HEK293T (cell line): ENCODE results near the gene EXTL2.

Source experiments
- ARNT ChIP-seq: fragments of 450-650 bp; IDR thresholded peaks from 2 replicates; pipeline ENCODE4 v1.6.1; 2017; ENCODE audit warnings: mild to moderate bottlenecking
- FOXK2 ChIP-seq: fragments of 450-650 bp; IDR thresholded peaks from 2 replicates; pipeline ENCODE4 v1.6.1; 2016; ENCODE audit warnings: mild to moderate bottlenecking
- FOXM1 ChIP-seq: fragments of 450-650 bp; IDR thresholded peaks from 2 replicates; pipeline ENCODE4 v1.6.1; 2017; ENCODE audit warnings: mild to moderate bottlenecking, borderline replicate concordance
- SP1 ChIP-seq: fragments of 450-650 bp; IDR thresholded peaks from 2 replicates; pipeline ENCODE4 v1.6.1; 2017
- SUZ12 ChIP-seq: fragments of 450-650 bp; IDR thresholded peaks from 2 replicates; pipeline ENCODE4 v1.6.1; 2016; ENCODE audit warnings: mild to moderate bottlenecking

DNA sequence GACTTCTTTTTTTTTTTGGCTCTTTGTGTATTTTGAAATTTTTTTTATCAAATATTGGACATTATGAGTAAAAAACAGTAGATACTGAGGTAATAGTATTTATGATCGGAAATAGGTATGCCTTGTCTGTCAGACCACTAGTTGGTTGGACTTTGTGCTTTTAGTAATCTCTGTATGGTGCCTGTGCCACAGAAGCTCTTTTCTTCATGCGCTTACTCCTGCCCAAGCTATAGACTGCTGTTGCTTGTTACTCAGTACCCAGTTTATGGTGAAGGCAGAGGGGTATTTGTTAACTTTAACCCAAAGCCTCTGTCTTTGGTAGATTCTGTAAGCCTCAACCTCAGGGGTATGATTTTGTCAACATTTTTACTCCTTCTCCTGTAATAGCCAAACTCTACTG, 9.9 kb upstream of the EXTL2 start:
- TF ChIP-seq FOXM1 (no peak), SP1 (no peak), FOXK2 (no peak), SUZ12 (no peak), ARNT (no peak)
